Choroid plexus epithelial cell (primary cell): Measurements from ENCODE around the gene ADGRL2.

Experiments used
- DNase-seq: peaks from one replicate; pipeline ENCODE4 v3.0.0-alpha.2; 2010; ENCODE audit warnings: low read depth
- H3K4me3 ChIP-seq: 2 replicates; pipeline ENCODE4 v1.5.1; 2011; ENCODE audit warnings: low read depth, mild to moderate bottlenecking, control low read depth, low read length, moderate library complexity
- CTCF ChIP-seq: conservative IDR thresholded peaks from 2 replicates; pipeline ENCODE4 v1.5.1; 2011; ENCODE audit warnings: low read depth, mild to moderate bottlenecking, control low read depth, inconsistent platforms, low read length, moderate library complexity

The ADGRL2 gene

DNA sequence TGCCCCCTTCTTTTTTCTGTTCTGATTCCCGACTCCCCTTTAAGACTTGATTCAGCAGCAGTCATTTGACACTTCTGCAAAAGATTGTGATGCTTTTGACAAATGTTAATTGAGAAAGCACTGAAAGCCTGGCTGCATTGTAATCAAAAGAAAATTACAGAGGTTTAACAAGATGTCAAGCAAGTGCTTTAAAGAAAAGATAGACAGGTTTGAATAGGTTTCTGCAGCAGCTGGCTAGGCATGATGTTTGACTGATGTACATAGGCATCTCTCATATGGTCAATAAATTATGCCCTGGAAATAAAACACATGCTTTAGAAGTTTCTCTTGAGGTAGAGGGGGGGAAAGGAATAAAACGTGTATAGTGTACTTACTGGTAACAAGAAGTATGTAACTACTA is 147.8 kb downstream of the ADGRL2 start:
- H3K4me3 ChIP-seq, result no peak overlapping the region
- DNase-seq, result no peak
- no peak for TF ChIP-seq CTCF

GRCh38 chr1:81949421-81949820 is 148.7 kb downstream of the ADGRL2 start:
- no peak for DNase-seq
- no peak overlapping the region for H3K4me3 ChIP-seq
- no peak for TF ChIP-seq CTCF

GRCh38 chr1:81950037-81950436 is 149.3 kb downstream of the ADGRL2 start:
- no peak for DNase-seq
- no peak overlapping the region for H3K4me3 ChIP-seq
- TF ChIP-seq CTCF, result no peak

GRCh38 chr1:81950591-81951244 is 150.0 kb downstream of the ADGRL2 start:
- TF ChIP-seq CTCF, result no peak
- no peak overlapping the region for H3K4me3 ChIP-seq
- DNase-seq, result peak; percentile 27

DNA sequence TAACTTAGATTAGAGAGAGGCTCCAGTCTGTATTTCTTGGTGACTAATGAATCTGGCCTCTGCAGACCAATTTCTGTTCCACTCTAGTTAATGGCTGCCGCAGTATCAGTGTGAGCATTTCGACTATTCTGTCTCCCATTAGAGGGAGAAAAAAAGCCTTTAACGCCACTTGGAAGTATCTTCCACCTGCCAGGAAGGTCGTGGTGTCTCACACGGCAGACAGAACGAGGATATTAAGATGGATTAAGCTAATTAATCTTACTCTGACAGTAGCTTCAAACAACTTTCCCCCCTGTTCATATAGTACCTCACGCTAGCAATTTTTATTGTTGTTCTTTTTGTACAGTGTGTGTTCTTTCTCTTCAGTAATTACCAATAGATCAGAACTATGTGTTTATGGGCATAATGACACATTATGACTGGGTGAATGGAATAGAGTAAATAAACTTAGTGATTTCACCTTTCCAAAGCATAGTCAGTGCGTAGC is 153.8 kb downstream of the ADGRL2 start:
- H3K4me3 ChIP-seq, result no peak overlapping the region
- no peak for DNase-seq
- TF ChIP-seq CTCF, result no peak

DNA sequence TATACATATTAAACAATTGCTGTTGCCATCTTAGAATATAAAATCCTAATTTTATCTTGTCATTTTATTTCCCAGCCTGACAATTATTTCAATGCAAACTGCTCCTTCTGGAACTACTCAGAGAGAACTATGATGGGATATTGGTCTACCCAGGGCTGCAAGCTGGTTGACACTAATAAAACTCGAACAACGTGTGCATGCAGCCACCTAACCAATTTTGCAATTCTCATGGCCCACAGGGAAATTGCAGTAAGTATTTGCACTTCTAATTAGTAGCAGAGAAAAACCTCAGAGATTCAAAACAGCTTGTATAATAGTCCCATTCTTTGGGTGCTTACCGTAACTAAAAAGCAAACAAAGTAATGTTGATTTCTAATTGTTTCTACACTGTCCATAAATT is 167.2 kb downstream of the ADGRL2 start:
- DNase-seq, result no peak
- TF ChIP-seq CTCF, result no peak
- no peak overlapping the region for H3K4me3 ChIP-seq

DNA sequence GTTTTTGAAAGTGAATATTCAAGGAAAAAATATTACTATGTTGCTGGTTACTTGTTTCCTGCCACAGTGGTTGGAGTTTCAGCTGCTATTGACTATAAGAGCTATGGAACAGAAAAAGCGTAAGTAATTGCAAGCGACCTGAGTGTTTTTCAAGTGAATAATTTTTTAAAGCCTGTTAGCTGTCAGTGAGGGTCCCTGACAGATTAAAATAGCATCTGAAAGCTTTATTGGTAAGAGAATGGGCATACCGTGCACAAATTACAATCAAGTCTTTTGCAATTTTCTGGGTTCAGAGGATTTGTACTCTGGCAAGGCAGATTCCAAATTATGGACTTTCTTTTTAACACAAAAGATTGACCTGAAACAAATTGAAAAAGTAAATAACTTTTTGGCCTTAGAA is 169.7 kb downstream of the ADGRL2 start:
- no peak overlapping the region for H3K4me3 ChIP-seq
- no peak for DNase-seq
- no peak for TF ChIP-seq CTCF
